Endodermal cell (in vitro differentiated cells): ENCODE measurements around the gene DHRS1. TPM values are rescaled to one million over a fixed set of nuclear protein-coding genes. Genes with fewer than 3 reads are reported as not detected.

Source experiments
- DNase-seq: peaks from one replicate; pipeline ENCODE4 v3.0.0-alpha.2; 2017
- H3K27ac ChIP-seq: 2 replicates; pipeline ENCODE4 v1.5.1; 2013; ENCODE audit warnings: mild to moderate bottlenecking, low read depth, low read length, moderate library complexity
- H3K27me3 ChIP-seq: 2 replicates; pipeline ENCODE4 v1.6.1; 2013; ENCODE audit warnings: mild to moderate bottlenecking, low read length, moderate library complexity; ENCODE audit not compliant: insufficient read depth, control insufficient read depth, poor library complexity, severe bottlenecking
- H3K36me3 ChIP-seq: 2 replicates; pipeline ENCODE4 v1.7.0; 2013; ENCODE audit warnings: mild to moderate bottlenecking, low read length, moderate library complexity; ENCODE audit not compliant: control insufficient read depth, insufficient read depth
- H3K4me1 ChIP-seq: one replicate; pipeline ENCODE4 v1.7.0; 2013; ENCODE audit warnings: low read length; ENCODE audit not compliant: control insufficient read depth, insufficient read depth
- H3K4me3 ChIP-seq: 2 replicates; pipeline ENCODE4 v1.5.1; 2013; ENCODE audit warnings: mild to moderate bottlenecking, low read length, moderate library complexity
- H3K9ac ChIP-seq: 2 replicates; pipeline ENCODE4 v1.6.1; 2013; ENCODE audit warnings: mild to moderate bottlenecking, low read length, moderate library complexity; ENCODE audit not compliant: poor library complexity, severe bottlenecking; ENCODE audit errors: extremely low read depth
- H3K9me3 ChIP-seq: 2 replicates; pipeline ENCODE4 v1.6.1; 2013; ENCODE audit warnings: mild to moderate bottlenecking, low read length, moderate library complexity; ENCODE audit not compliant: control insufficient read depth
- H3K27ac Mint-ChIP-seq: 2 replicates; pipeline ENCODE4 v1.8.0; 2020; ENCODE audit warnings: mixed read lengths
- H3K27me3 Mint-ChIP-seq: 2 replicates; pipeline ENCODE4 v1.8.0; 2021; ENCODE audit warnings: mild to moderate bottlenecking, mixed read lengths; ENCODE audit not compliant: insufficient read depth
- H3K36me3 Mint-ChIP-seq: 2 replicates; pipeline ENCODE4 v1.8.0; 2020; ENCODE audit warnings: low read depth, mixed read lengths
- H3K4me1 Mint-ChIP-seq: 2 replicates; pipeline ENCODE4 v1.8.0; 2020; ENCODE audit warnings: mixed read lengths
- H3K4me3 Mint-ChIP-seq: 2 replicates; pipeline ENCODE4 v1.8.0; 2020; ENCODE audit warnings: mild to moderate bottlenecking, moderate library complexity, mixed read lengths
- H3K9me3 Mint-ChIP-seq: 2 replicates; pipeline ENCODE4 v1.8.0; 2020; ENCODE audit warnings: mild to moderate bottlenecking, mixed read lengths
- CTCF ChIP-seq: fragments of 200-600 bp; sonication (generic); conservative IDR thresholded peaks from 2 replicates; pipeline ENCODE4 v1.5.0; 2021; ENCODE audit warnings: antibody characterized with exemption, mild to moderate bottlenecking
- WGBS, 2 experiments: methylation state at CpG; one replicate each; pipeline versions ENCODE4 v1.1.5 to v1.1.7; 2013; ENCODE audit warnings: missing lambda C conversion rate in 2 of 2, mixed read lengths in 1 of 2; ENCODE audit not compliant: insufficient coverage in 1 of 2, insufficient read length in 1 of 2; 5-methylcytosine and 5-hydroxymethylcytosine counted together
- total RNA-seq, 2 donors: library from RNA; stranded (reverse); fragmentation: NEBNext Ultra II Directional in 1 of 2; extraction: Animal tissue kit (Norgen Biotek cat#: 25700) in 1 of 2; gene quantifications; 2 replicates in 1 of 2; 3 replicates in 1 of 2; pipeline ENCODE4 v1.2.1, GENCODE V29; 2021

Gene DHRS1
- total RNA-seq, 2 donors from 2014 or later = 21.2 to 22.5 TPM

DNA sequence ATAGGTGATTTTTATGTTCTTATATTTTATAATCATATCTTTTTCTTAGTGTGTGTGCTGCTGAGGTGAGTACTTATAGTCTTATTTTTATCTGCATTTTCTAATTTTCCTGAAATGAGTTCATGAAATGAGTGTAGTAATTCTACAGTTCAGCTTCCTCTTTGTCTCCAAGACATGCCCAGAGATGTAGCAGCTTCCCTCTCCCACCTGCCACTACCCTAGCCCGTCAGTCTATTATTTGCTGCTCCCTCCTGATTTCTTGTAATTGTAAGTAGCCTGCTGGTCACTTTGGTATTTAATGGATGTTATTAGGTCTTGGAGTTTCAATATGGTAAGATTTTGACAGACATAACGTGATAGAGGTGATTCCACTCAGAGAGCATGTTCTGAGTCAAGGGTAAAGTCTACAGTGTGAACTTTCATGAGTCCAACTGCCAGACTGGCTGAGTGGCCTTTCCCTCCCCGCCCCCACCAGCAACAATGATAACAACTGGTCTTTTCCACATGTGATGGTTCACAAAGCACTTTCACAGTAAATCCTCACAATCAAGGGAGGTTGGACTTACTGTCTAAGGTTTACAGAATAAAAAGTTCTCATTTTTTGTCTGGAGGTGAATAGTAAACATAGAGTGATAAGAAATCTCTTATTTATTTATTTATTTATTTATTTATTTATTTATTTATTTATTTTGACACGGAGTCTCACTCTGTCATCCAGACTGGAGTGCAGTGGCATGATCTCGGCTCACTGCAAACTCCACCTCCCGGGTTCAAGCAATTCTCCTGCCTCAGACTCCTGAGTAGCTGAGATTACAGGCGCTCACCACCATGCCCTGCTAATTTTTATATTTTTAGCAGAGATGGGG, 44.4 kb upstream of the DHRS1 start:
- no peaks in the 10 kb centered on the region for H3K9me3 ChIP-seq
- H3K27ac ChIP-seq = no peak overlapping the region
- H3K4me3 ChIP-seq = no peak overlapping the region
- H3K4me3 Mint-ChIP-seq = no peak overlapping the region
- peaks cover 3% of the 10 kb centered on the region for H3K4me1 Mint-ChIP-seq
- H3K36me3 Mint-ChIP-seq = no peaks in the 10 kb centered on the region
- no peaks in the 10 kb centered on the region for H3K4me1 ChIP-seq
- DNase-seq = peak; percentile 5
- H3K9ac ChIP-seq = no peak overlapping the region
- H3K9me3 Mint-ChIP-seq = no peaks in the 10 kb centered on the region
- no peaks in the 10 kb centered on the region for H3K36me3 ChIP-seq
- 81 to 85% methylated on average over 6 to 7 of the region's 7 CpGs for WGBS, 2 experiments
- no peak for TF ChIP-seq CTCF
- H3K27me3 ChIP-seq = peaks cover 72% of the 10 kb centered on the region
- peaks cover 87% of the 10 kb centered on the region for H3K27me3 Mint-ChIP-seq
- H3K27ac Mint-ChIP-seq = no peak overlapping the region

- H3K36me3 ChIP-seq = no peaks in the 10 kb centered on the region
- no peak overlapping the region for H3K27ac ChIP-seq
- no peaks in the 10 kb centered on the region for H3K9me3 ChIP-seq
- peaks cover 75% of the 10 kb centered on the region for H3K27me3 ChIP-seq
- Mint-ChIP-seq H3K27me3 (peaks cover 87% of the 10 kb centered on the region), H3K4me3 (no peak overlapping the region), H3K36me3 (no peaks in the 10 kb centered on the region), H3K4me1 (peaks cover 4% of the 10 kb centered on the region), H3K9me3 (no peaks in the 10 kb centered on the region), H3K27ac (no peak overlapping the region)
- no peak for DNase-seq
- H3K9ac ChIP-seq = no peak overlapping the region
- no peaks in the 10 kb centered on the region for H3K4me1 ChIP-seq
- no peak overlapping the region for H3K4me3 ChIP-seq
- no peak for TF ChIP-seq CTCF
- WGBS, 2 experiments = 86 to 93% methylated on average over 2 to 4 of the region's 4 CpGs
Observed at GRCh38 chr14:24342889-24343288, 43.3 kb upstream of the DHRS1 start.

GRCh38 chr14:24340606-24341005, 41.0 kb upstream of the DHRS1 start:
- no peak overlapping the region for H3K4me3 Mint-ChIP-seq
- peaks cover 91% of the 10 kb centered on the region for H3K27me3 ChIP-seq
- H3K27ac Mint-ChIP-seq = no peak overlapping the region
- no peak overlapping the region for H3K9ac ChIP-seq
- TF ChIP-seq CTCF = no peak
- WGBS, 2 experiments = 92 to 100% methylated on average over 1 of the region's 1 CpG
- H3K4me1 ChIP-seq = no peaks in the 10 kb centered on the region
- no peaks in the 10 kb centered on the region for H3K36me3 ChIP-seq
- H3K36me3 Mint-ChIP-seq = no peaks in the 10 kb centered on the region
- peaks cover 13% of the 10 kb centered on the region for H3K4me1 Mint-ChIP-seq
- H3K4me3 ChIP-seq = no peak overlapping the region
- no peaks in the 10 kb centered on the region for H3K9me3 ChIP-seq
- H3K27me3 Mint-ChIP-seq = peaks cover 94% of the 10 kb centered on the region
- no peak overlapping the region for H3K27ac ChIP-seq
- peak; percentile 18 for DNase-seq
- no peaks in the 10 kb centered on the region for H3K9me3 Mint-ChIP-seq
